Measurements from ENCODE around the gene PSENEN. TPM values are rescaled to one million over a fixed set of nuclear protein-coding genes. Genes with fewer than 3 reads are reported as not detected.
A peak's percentile ranks its signal among the peaks of the same experiment; 100 is the strongest.

Gene PSENEN
- polyA plus RNA-seq, 2 donors, result 62.5 to 128 TPM

DNA sequence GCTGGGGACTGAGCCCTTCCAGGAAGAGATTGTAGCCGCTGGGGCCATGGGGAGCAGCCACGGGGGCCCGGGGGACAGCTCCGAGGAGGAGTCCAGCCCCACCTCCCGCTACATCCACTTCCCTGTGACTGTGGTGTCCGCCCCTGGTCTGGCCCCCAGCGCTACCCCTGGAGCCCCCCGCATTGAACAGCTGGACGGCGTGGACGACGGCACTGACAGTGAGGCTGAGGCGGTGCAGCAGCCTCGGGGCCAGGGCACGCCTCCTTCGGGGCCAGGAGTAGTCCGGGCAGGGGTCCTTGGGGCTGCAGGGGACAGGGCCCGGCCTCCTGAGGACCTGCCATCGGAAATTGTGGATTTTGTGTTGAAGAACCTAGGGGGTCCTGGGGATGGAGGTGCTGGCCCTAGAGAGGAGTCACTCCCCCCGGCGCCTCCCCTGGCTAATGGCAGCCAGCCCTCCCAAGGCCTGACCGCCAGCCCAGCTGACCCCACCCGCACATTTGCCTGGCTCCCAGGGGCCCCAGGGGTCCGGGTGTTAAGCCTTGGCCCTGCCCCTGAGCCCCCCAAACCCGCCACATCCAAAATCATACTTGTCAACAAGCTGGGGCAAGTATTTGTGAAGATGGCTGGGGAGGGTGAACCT, 12.8 kb upstream of the PSENEN start:
- 86 to 87% methylated on average over 24 to 25 of the region's 25 CpGs for WGBS, 2 donors
- no peak overlapping the region for H3K27ac ChIP-seq (ENCODE audit: low read depth in 2 of 2, low read length in 1 of 2)
- H3K36me3 ChIP-seq (ENCODE audit: control insufficient read depth in 2 of 2, insufficient read depth in 2 of 2, low read length in 1 of 2), result peaks cover 27 to 82% of the 10 kb centered on the region in 2 donors
- H3K4me1 ChIP-seq (ENCODE audit: control insufficient read depth in 2 of 2, insufficient read depth in 2 of 2, low read length in 1 of 2), result peaks cover 4 to 10% of the 10 kb centered on the region in 2 donors
- H3K4me3 ChIP-seq (ENCODE audit: low read depth in 1 of 2, low read length in 2 of 2), result no peak overlapping the region
- no peaks in the 10 kb centered on the region for H3K9me3 ChIP-seq (ENCODE audit: control insufficient read depth in 2 of 2, insufficient read depth in 1 of 2, low read depth in 1 of 2, low read length in 1 of 2)
- no peaks in the 10 kb centered on the region for H3K27me3 ChIP-seq (ENCODE audit: control insufficient read depth in 1 of 2, insufficient read depth in 2 of 2, low read length in 2 of 2)

DNA sequence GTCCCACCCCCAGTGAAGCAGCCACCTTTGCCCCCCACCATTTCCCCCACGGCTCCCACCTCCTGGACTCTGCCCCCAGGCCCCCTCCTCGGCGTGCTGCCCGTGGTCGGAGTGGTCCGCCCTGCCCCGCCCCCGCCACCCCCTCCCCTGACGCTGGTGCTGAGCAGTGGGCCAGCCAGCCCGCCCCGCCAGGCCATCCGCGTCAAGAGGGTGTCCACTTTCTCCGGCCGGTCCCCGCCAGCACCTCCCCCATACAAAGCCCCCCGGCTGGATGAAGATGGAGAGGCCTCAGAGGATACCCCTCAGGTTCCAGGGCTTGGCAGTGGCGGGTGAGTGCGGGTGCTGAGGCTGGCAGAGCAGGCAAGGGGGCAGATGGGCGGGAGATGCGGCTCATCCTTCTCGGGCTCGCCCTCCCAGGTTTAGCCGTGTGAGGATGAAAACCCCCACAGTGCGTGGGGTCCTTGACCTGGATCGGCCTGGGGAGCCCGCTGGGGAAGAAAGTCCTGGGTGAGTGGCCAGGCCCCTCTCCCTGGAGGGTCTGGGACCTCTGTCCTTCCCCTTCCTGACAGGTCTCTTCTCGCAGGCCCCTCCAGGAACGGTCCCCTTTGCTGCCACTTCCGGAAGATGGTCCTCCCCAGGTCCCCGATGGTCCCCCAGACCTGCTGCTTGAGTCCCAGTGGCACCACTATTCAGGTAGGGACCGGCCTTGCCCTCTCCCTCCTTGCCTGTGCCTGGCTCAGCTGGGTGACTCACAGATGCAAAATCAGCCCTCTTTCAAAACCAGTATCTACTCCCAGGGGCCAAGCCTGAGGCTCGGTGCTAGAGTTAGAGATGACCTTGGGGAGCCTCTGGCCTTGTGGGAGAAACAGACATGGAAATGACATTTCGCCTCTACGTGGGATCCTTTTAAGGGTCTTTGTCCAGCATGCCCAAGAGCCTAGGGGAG, 12.0 kb upstream of the PSENEN start:
- Histone ChIP-seq H3K4me3 (ENCODE audit: low read depth in 1 of 2, low read length in 2 of 2) (no peak overlapping the region), H3K27ac (ENCODE audit: low read depth in 2 of 2, low read length in 1 of 2) (no peak overlapping the region), H3K9me3 (ENCODE audit: control insufficient read depth in 2 of 2, insufficient read depth in 1 of 2, low read depth in 1 of 2, low read length in 1 of 2) (no peaks in the 10 kb centered on the region), H3K27me3 (ENCODE audit: control insufficient read depth in 1 of 2, insufficient read depth in 2 of 2, low read length in 2 of 2) (no peaks in the 10 kb centered on the region), H3K4me1 (ENCODE audit: control insufficient read depth in 2 of 2, insufficient read depth in 2 of 2, low read length in 1 of 2) (peaks cover 4 to 10% of the 10 kb centered on the region in 2 donors), H3K36me3 (ENCODE audit: control insufficient read depth in 2 of 2, insufficient read depth in 2 of 2, low read length in 1 of 2) (peaks cover 34 to 84% of the 10 kb centered on the region in 2 donors)
- WGBS, 2 donors, result 89 to 90% methylated on average over 35 of the region's 35 CpGs

GRCh38 chr19:35734273-35734672, 11.2 kb upstream of the PSENEN start:
- no peak overlapping the region for H3K4me3 ChIP-seq (ENCODE audit: low read depth in 1 of 2, low read length in 2 of 2)
- peaks cover 4 to 10% of the 10 kb centered on the region in 2 donors for H3K4me1 ChIP-seq (ENCODE audit: control insufficient read depth in 2 of 2, insufficient read depth in 2 of 2, low read length in 1 of 2)
- WGBS, 2 donors, result 95% methylated on average over 8 of the region's 8 CpGs
- H3K27me3 ChIP-seq (ENCODE audit: control insufficient read depth in 1 of 2, insufficient read depth in 2 of 2, low read length in 2 of 2), result no peaks in the 10 kb centered on the region
- H3K36me3 ChIP-seq (ENCODE audit: control insufficient read depth in 2 of 2, insufficient read depth in 2 of 2, low read length in 1 of 2), result peaks cover 32 to 77% of the 10 kb centered on the region in 2 donors
- no peak overlapping the region for H3K27ac ChIP-seq (ENCODE audit: low read depth in 2 of 2, low read length in 1 of 2)
- no peaks in the 10 kb centered on the region for H3K9me3 ChIP-seq (ENCODE audit: control insufficient read depth in 2 of 2, insufficient read depth in 1 of 2, low read depth in 1 of 2, low read length in 1 of 2)

- Histone ChIP-seq H3K36me3 (ENCODE audit: control insufficient read depth in 2 of 2, insufficient read depth in 2 of 2, low read length in 1 of 2) (peaks cover 32 to 70% of the 10 kb centered on the region in 2 donors), H3K4me1 (ENCODE audit: control insufficient read depth in 2 of 2, insufficient read depth in 2 of 2, low read length in 1 of 2) (peaks cover 4 to 14% of the 10 kb centered on the region in 2 donors), H3K27me3 (ENCODE audit: control insufficient read depth in 1 of 2, insufficient read depth in 2 of 2, low read length in 2 of 2) (no peaks in the 10 kb centered on the region), H3K27ac (ENCODE audit: low read depth in 2 of 2, low read length in 1 of 2) (no peak overlapping the region), H3K4me3 (ENCODE audit: low read depth in 1 of 2, low read length in 2 of 2) (no peak overlapping the region), H3K9me3 (ENCODE audit: control insufficient read depth in 2 of 2, insufficient read depth in 1 of 2, low read depth in 1 of 2, low read length in 1 of 2) (no peaks in the 10 kb centered on the region)
- 78 to 85% methylated on average over 5 of the region's 5 CpGs for WGBS, 2 donors
Measured at GRCh38 chr19:35734889-35735288, 10.6 kb upstream of the PSENEN start.

- Histone ChIP-seq H3K27ac (ENCODE audit: low read depth in 2 of 2, low read length in 1 of 2) (no peak overlapping the region), H3K9me3 (ENCODE audit: control insufficient read depth in 2 of 2, insufficient read depth in 1 of 2, low read depth in 1 of 2, low read length in 1 of 2) (no peaks in the 10 kb centered on the region), H3K27me3 (ENCODE audit: control insufficient read depth in 1 of 2, insufficient read depth in 2 of 2, low read length in 2 of 2) (no peaks in the 10 kb centered on the region), H3K4me1 (ENCODE audit: control insufficient read depth in 2 of 2, insufficient read depth in 2 of 2, low read length in 1 of 2) (peaks cover 3 to 4% of the 10 kb centered on the region in 2 donors), H3K4me3 (ENCODE audit: low read depth in 1 of 2, low read length in 2 of 2) (no peak overlapping the region), H3K36me3 (ENCODE audit: control insufficient read depth in 2 of 2, insufficient read depth in 2 of 2, low read length in 1 of 2) (peaks cover 21 to 49% of the 10 kb centered on the region in 2 donors)
- WGBS, 2 donors, result 83 to 85% methylated on average over 22 of the region's 22 CpGs
Measured at GRCh38 chr19:35736913-35737886, 8.3 kb upstream of the PSENEN start.

- Histone ChIP-seq H3K27ac (ENCODE audit: low read depth in 2 of 2, low read length in 1 of 2) (no peak overlapping the region), H3K27me3 (ENCODE audit: control insufficient read depth in 1 of 2, insufficient read depth in 2 of 2, low read length in 2 of 2) (no peaks in the 10 kb centered on the region), H3K9me3 (ENCODE audit: control insufficient read depth in 2 of 2, insufficient read depth in 1 of 2, low read depth in 1 of 2, low read length in 1 of 2) (no peaks in the 10 kb centered on the region), H3K4me1 (ENCODE audit: control insufficient read depth in 2 of 2, insufficient read depth in 2 of 2, low read length in 1 of 2) (peaks cover 3 to 4% of the 10 kb centered on the region in 2 donors), H3K36me3 (ENCODE audit: control insufficient read depth in 2 of 2, insufficient read depth in 2 of 2, low read length in 1 of 2) (peaks cover 24 to 41% of the 10 kb centered on the region in 2 donors), H3K4me3 (ENCODE audit: low read depth in 1 of 2, low read length in 2 of 2) (no peak overlapping the region)
- WGBS, 2 donors, result 87 to 90% methylated on average over 37 of the region's 37 CpGs
Measured at GRCh38 chr19:35738021-35738886, 7.2 kb upstream of the PSENEN start.

DNA sequence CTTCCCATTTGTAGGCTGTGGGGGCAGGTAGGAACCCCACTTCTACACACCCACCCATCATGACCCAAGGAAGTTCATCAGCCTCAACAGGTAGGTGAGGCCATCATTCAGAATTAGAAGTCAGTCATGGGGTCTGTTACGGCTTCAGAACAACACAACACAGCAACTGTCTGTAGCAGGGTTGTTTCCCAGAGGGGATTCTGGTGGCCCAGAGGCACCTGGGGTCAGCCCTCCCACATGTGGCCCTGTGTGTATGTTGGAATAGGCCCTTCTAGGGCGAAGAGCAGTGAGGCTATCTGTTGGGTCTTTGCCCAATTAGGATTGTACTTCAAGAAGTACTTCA, 6.6 kb upstream of the PSENEN start:
- no peak overlapping the region for H3K4me3 ChIP-seq (ENCODE audit: low read depth in 1 of 2, low read length in 2 of 2)
- H3K36me3 ChIP-seq (ENCODE audit: control insufficient read depth in 2 of 2, insufficient read depth in 2 of 2, low read length in 1 of 2), result peaks cover 24 to 35% of the 10 kb centered on the region in 2 donors
- 84 to 86% methylated on average over 2 of the region's 2 CpGs for WGBS, 2 donors

DNA sequence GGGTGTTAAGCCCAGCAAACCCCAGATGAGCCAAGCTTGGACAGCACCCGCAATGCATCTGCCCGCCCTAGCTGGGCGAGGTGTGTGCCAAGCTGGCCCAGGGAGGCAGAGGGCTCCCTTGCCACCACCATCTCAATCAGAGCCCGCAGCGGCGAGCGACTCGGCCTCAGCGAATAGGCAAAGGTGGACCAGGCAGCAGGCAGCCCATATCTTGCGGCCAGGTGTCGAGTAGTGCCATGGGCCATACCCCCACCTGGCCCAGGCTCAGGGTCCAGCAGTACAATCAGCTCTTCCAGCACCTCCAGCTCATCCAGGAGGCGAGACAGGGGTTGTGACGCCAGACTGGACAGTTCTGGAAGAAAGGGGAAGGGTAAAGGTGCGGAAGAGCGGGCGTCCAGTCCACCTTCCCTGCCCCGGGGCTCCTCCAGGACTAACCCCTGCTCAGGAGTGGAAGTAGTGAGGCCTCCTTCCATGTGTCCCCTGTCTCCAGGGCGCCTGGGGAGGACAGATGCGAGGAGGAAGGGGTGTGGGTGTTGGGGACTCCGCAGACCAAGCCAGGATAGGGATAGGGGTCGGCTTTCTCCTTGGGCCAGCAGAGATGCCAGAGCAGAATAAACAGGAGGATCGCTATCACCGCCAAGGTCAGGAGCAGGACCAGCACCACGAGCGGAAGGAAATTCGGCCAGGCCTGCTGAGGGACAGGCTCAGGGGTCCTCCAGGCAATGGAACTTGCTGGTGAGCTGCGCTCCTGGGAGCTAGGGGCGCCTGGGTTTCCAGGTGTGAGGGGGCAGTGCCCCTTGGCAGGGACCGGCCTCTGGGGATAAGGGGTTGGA, 6.0 kb upstream of the PSENEN start:
- peaks cover 3 to 4% of the 10 kb centered on the region in 2 donors for H3K4me1 ChIP-seq (ENCODE audit: control insufficient read depth in 2 of 2, insufficient read depth in 2 of 2, low read length in 1 of 2)

More for the DNA sequence above, 6.6 kb upstream of the PSENEN start:
- Histone ChIP-seq H3K27me3 (ENCODE audit: control insufficient read depth in 1 of 2, insufficient read depth in 2 of 2, low read length in 2 of 2) (no peaks in the 10 kb centered on the region), H3K9me3 (ENCODE audit: control insufficient read depth in 2 of 2, insufficient read depth in 1 of 2, low read depth in 1 of 2, low read length in 1 of 2) (no peaks in the 10 kb centered on the region), H3K4me1 (ENCODE audit: control insufficient read depth in 2 of 2, insufficient read depth in 2 of 2, low read length in 1 of 2) (peaks cover 3 to 4% of the 10 kb centered on the region in 2 donors), H3K27ac (ENCODE audit: low read depth in 2 of 2, low read length in 1 of 2) (no peak overlapping the region)

More for the DNA sequence above, 6.0 kb upstream of the PSENEN start:
- 72 to 75% methylated on average over 28 to 29 of the region's 29 CpGs for WGBS, 2 donors
- no peak overlapping the region for H3K4me3 ChIP-seq (ENCODE audit: low read depth in 1 of 2, low read length in 2 of 2)
- no peaks in the 10 kb centered on the region for H3K27me3 ChIP-seq (ENCODE audit: control insufficient read depth in 1 of 2, insufficient read depth in 2 of 2, low read length in 2 of 2)
- H3K36me3 ChIP-seq (ENCODE audit: control insufficient read depth in 2 of 2, insufficient read depth in 2 of 2, low read length in 1 of 2), result peaks cover 24 to 30% of the 10 kb centered on the region in 2 donors
- peak overlapping the region in 1 of 2 donors; percentile 3 for H3K27ac ChIP-seq (ENCODE audit: low read depth in 2 of 2, low read length in 1 of 2)
- H3K9me3 ChIP-seq (ENCODE audit: control insufficient read depth in 2 of 2, insufficient read depth in 1 of 2, low read depth in 1 of 2, low read length in 1 of 2), result no peaks in the 10 kb centered on the region
